Measurements from ENCODE around the gene SDR39U1.
"Not testable (repeated sequence)": the region's sequence is repeated elsewhere in the genome, so short reads cannot be mapped to it uniquely, and the experiment has no call there.

Gene SDR39U1

GRCh38 chr14:24463017-24463883 is 20.7 kb upstream of the SDR39U1 start:
- no peak overlapping the region for H3K27ac ChIP-seq

GRCh38 chr14:24461336-24461735 is 18.8 kb upstream of the SDR39U1 start:
- Histone ChIP-seq H3K27me3 (ENCODE audit: insufficient read depth, low read depth, severe bottlenecking) (peaks cover 25% of the 10 kb centered on the region), H3K9me3 (ENCODE audit: severe bottlenecking) (no peaks in the 10 kb centered on the region), H3K36me3 (no peaks in the 10 kb centered on the region), H3K27ac (no peak overlapping the region), H3K4me3 (ENCODE audit: low read depth, low read length) (no peak overlapping the region)
- no peak for TF ChIP-seq CTCF (IDR thresholded peaks at IDR 0.05; ENCODE audit: low read depth, low read length)
- DNase-seq, result no peak

More at GRCh38 chr14:24463017-24463883, 20.7 kb upstream of the SDR39U1 start:
- DNase-seq, result no peak
- TF ChIP-seq CTCF (IDR thresholded peaks at IDR 0.05; ENCODE audit: low read depth, low read length), result no peak
- Histone ChIP-seq H3K9me3 (ENCODE audit: severe bottlenecking) (no peaks in the 10 kb centered on the region), H3K4me3 (ENCODE audit: low read depth, low read length) (no peak overlapping the region), H3K27me3 (ENCODE audit: insufficient read depth, low read depth, severe bottlenecking) (peaks cover 29% of the 10 kb centered on the region), H3K36me3 (no peaks in the 10 kb centered on the region)

GRCh38 chr14:24459331-24459730 is 16.8 kb upstream of the SDR39U1 start:
- Histone ChIP-seq H3K9me3 (ENCODE audit: severe bottlenecking) (no peaks in the 10 kb centered on the region), H3K4me3 (ENCODE audit: low read depth, low read length) (no peak overlapping the region), H3K27ac (no peak overlapping the region), H3K27me3 (ENCODE audit: insufficient read depth, low read depth, severe bottlenecking) (peaks cover 16% of the 10 kb centered on the region), H3K36me3 (no peaks in the 10 kb centered on the region)
- no peak for DNase-seq
- no peak for TF ChIP-seq CTCF (IDR thresholded peaks at IDR 0.05; ENCODE audit: low read depth, low read length)

- TF ChIP-seq CTCF (IDR thresholded peaks at IDR 0.05; ENCODE audit: low read depth, low read length), result no peak
- Histone ChIP-seq H3K27me3 (ENCODE audit: insufficient read depth, low read depth, severe bottlenecking) (peaks cover 16% of the 10 kb centered on the region), H3K9me3 (ENCODE audit: severe bottlenecking) (peaks cover 3% of the 10 kb centered on the region), H3K4me3 (ENCODE audit: low read depth, low read length) (no peak overlapping the region), H3K27ac (no peak overlapping the region), H3K36me3 (no peaks in the 10 kb centered on the region)
- DNase-seq, result no peak
Measured at GRCh38 chr14:24458736-24459135, 16.2 kb upstream of the SDR39U1 start.

- no peak overlapping the region for H3K4me3 ChIP-seq (ENCODE audit: low read depth, low read length)
- no peaks in the 10 kb centered on the region for H3K36me3 ChIP-seq
- no peak for DNase-seq
- peaks cover 16% of the 10 kb centered on the region for H3K27me3 ChIP-seq (ENCODE audit: insufficient read depth, low read depth, severe bottlenecking)
- peaks cover 3% of the 10 kb centered on the region for H3K9me3 ChIP-seq (ENCODE audit: severe bottlenecking)
- no peak for TF ChIP-seq CTCF (IDR thresholded peaks at IDR 0.05; ENCODE audit: low read depth, low read length)
- no peak overlapping the region for H3K27ac ChIP-seq
Measured at GRCh38 chr14:24456980-24457379, 14.4 kb upstream of the SDR39U1 start.

GRCh38 chr14:24450828-24451227 is 8.3 kb upstream of the SDR39U1 start:
- H3K27ac ChIP-seq, H3K36me3 ChIP-seq: not testable (repeated sequence)

More at GRCh38 chr14:24450828-24451227, 8.3 kb upstream of the SDR39U1 start:
- H3K9me3 ChIP-seq (ENCODE audit: severe bottlenecking); H3K4me3 ChIP-seq (ENCODE audit: low read depth, low read length); H3K27me3 ChIP-seq (ENCODE audit: insufficient read depth, low read depth, severe bottlenecking); DNase-seq: not testable (repeated sequence)
